Brain microvascular endothelial cell (primary cell): Measurements from ENCODE around the gene RPL26.

Experiments used
- DNase-seq: peaks from one replicate; pipeline ENCODE4 v3.0.0-alpha.2; 2020
- H3K27ac ChIP-seq: fragments of 250-450 bp; sonication (Bioruptor Pico); 2 replicates; pipeline ENCODE4 v1.5.1; 2020; ENCODE audit warnings: mild to moderate bottlenecking, moderate library complexity
- H3K27me3 ChIP-seq: fragments of 250-450 bp; sonication (Bioruptor Pico); replicated peaks from 2 replicates; pipeline ENCODE4 v1.5.1; 2020; ENCODE audit warnings: mild to moderate bottlenecking
- H3K36me3 ChIP-seq: fragments of 250-450 bp; sonication (Bioruptor Pico); replicated peaks from 2 replicates; pipeline ENCODE4 v1.5.1; 2020; ENCODE audit warnings: mild to moderate bottlenecking
- H3K4me3 ChIP-seq: 2 replicates; pipeline ENCODE4 v1.5.1; 2011; ENCODE audit warnings: low read depth, mild to moderate bottlenecking, control low read depth, low read length, moderate library complexity
- CTCF ChIP-seq: IDR thresholded peaks from 2 replicates; pipeline ENCODE4 v1.5.1; 2011; ENCODE audit warnings: low read depth, mild to moderate bottlenecking, moderate library complexity, low read length, control low read depth, inconsistent platforms; ENCODE audit errors: missing control alignments
- in situ Hi-C: cut with HindIII; loops from 2 replicates; pipeline ENCODE4 v1.10.0; 2017; ENCODE audit warnings: low sequenced_read_pairs, low pct_ligation_motif_present

Gene RPL26

GRCh38 chr17:8412089-8412488 lies 29.1 kb upstream of the RPL26 start:
- in situ Hi-C loops, result no loop called here
- no peak for TF ChIP-seq CTCF

GRCh38 chr17:8410883-8411238 lies 27.9 kb upstream of the RPL26 start:
- in situ Hi-C loops, result no loop called here
- TF ChIP-seq CTCF, result no peak
- Histone ChIP-seq H3K36me3 (no peaks in the 10 kb centered on the region), H3K4me3 (no peak overlapping the region), H3K27me3 (no peaks in the 10 kb centered on the region), H3K27ac (no peak overlapping the region)
- DNase-seq, result no peak

More at GRCh38 chr17:8412089-8412488, 29.1 kb upstream of the RPL26 start:
- DNase-seq, result no peak
- H3K27ac ChIP-seq, result no peak overlapping the region
- no peaks in the 10 kb centered on the region for H3K27me3 ChIP-seq
- no peak overlapping the region for H3K4me3 ChIP-seq
- no peaks in the 10 kb centered on the region for H3K36me3 ChIP-seq

GRCh38 chr17:8409966-8410882 lies 27.2 kb upstream of the RPL26 start:
- H3K27ac ChIP-seq, result no peak overlapping the region
- in situ Hi-C loops, result no loop called here
- peak; percentile 78 for DNase-seq

GRCh38 chr17:8408371-8408770 lies 25.4 kb upstream of the RPL26 start:
- no peak overlapping the region for H3K4me3 ChIP-seq
- TF ChIP-seq CTCF, result no peak
- no peaks in the 10 kb centered on the region for H3K27me3 ChIP-seq
- no peak overlapping the region for H3K27ac ChIP-seq
- no peaks in the 10 kb centered on the region for H3K36me3 ChIP-seq
- DNase-seq, result no peak
- in situ Hi-C loops, result no loop called here

More at GRCh38 chr17:8409966-8410882, 27.2 kb upstream of the RPL26 start:
- TF ChIP-seq CTCF, result peak; percentile 90
- no peaks in the 10 kb centered on the region for H3K27me3 ChIP-seq
- H3K4me3 ChIP-seq, result no peak overlapping the region
- H3K36me3 ChIP-seq, result no peaks in the 10 kb centered on the region

GRCh38 chr17:8406174-8406573 lies 23.2 kb upstream of the RPL26 start:
- DNase-seq, result no peak

More at GRCh38 chr17:8406174-8406573, 23.2 kb upstream of the RPL26 start:
- Histone ChIP-seq H3K27me3 (no peaks in the 10 kb centered on the region), H3K4me3 (no peak overlapping the region), H3K36me3 (no peaks in the 10 kb centered on the region), H3K27ac (no peak overlapping the region)
- no peak for TF ChIP-seq CTCF
- in situ Hi-C loops, result no loop called here
